OCI-LY7 (cell line): ENCODE measurements around the gene SCAND1. TPM values are rescaled to one million over a fixed set of nuclear protein-coding genes. Genes with fewer than 3 reads are reported as not detected.

ENCODE experiments used
- BruUV-seq: library from RNA; stranded (reverse); fragments of 400-500 nt; replicated peaks from 2 replicates; lab custom pipeline; 2021; lab: Mats Ljungman, UMichigan
- CTCF ChIA-PET: fragments of 300-600 bp; sonication (Branson Sonifier 250); formaldehyde crosslinking; loops from one replicate; lab custom pipeline; 2022; ENCODE audit warnings: antibody characterized with exemption; ENCODE audit not compliant: unreplicated experiment; lab: Charles Lee
- POLR2A ChIA-PET: fragments of 300-600 bp; sonication (Branson Sonifier 250); formaldehyde crosslinking; loops from one replicate; lab custom pipeline; 2022; ENCODE audit warnings: antibody characterized with exemption; lab: Charles Lee
- DNase-seq: peaks from one replicate; pipeline ENCODE4 v3.0.0-alpha.2; 2015; ENCODE audit warnings: low spot score
- H2AFZ ChIP-seq: fragments of 200-600 bp; sonication (generic), shearing (Covaris generic); 2 replicates; pipeline ENCODE4 v1.6.1; 2014; ENCODE audit warnings: mild to moderate bottlenecking, antibody characterized with exemption, low read length, moderate library complexity
- H3K27ac ChIP-seq: fragments of 200-600 bp; sonication (generic); 2 replicates; pipeline ENCODE4 v1.5.1; 2014; ENCODE audit warnings: mixed run types, low read depth, mild to moderate bottlenecking, moderate library complexity, low read length, inconsistent platforms; ENCODE audit not compliant: poor library complexity, severe bottlenecking
- H3K36me3 ChIP-seq: fragments of 200-600 bp; sonication (generic); 2 replicates; pipeline ENCODE4 v1.6.1; 2014; ENCODE audit warnings: mild to moderate bottlenecking, antibody characterized with exemption, low read length, moderate library complexity, mixed read lengths; ENCODE audit not compliant: insufficient read depth
- H3K4me1 ChIP-seq: fragments of 200-600 bp; sonication (generic); 2 replicates; pipeline ENCODE4 v1.5.1; 2014; ENCODE audit warnings: mild to moderate bottlenecking, low read length; ENCODE audit not compliant: insufficient read depth, poor library complexity, severe bottlenecking
- H3K4me2 ChIP-seq: fragments of 200-600 bp; sonication (generic); 2 replicates; pipeline ENCODE4 v1.6.1; 2014; ENCODE audit warnings: mild to moderate bottlenecking, low read length
- H3K4me3 ChIP-seq: fragments of 200-600 bp; sonication (generic); 2 replicates; pipeline ENCODE4 v1.5.1; 2014; ENCODE audit warnings: mild to moderate bottlenecking, low read depth, low read length; ENCODE audit not compliant: poor library complexity, severe bottlenecking
- H3K79me2 ChIP-seq: fragments of 200-600 bp; sonication (generic); 2 replicates; pipeline ENCODE4 v1.6.1; 2016; ENCODE audit warnings: low read depth, mild to moderate bottlenecking, low read length, moderate library complexity, mixed read lengths; ENCODE audit not compliant: insufficient read depth
- H3K9me2 ChIP-seq: fragments of 200-600 bp; sonication (generic); 2 replicates; pipeline ENCODE4 v1.6.1; 2016; ENCODE audit warnings: mild to moderate bottlenecking, low read length, mixed read lengths; ENCODE audit not compliant: insufficient read depth
- H3K9me3 ChIP-seq: fragments of 200-600 bp; sonication (generic); 2 replicates; pipeline ENCODE4 v1.6.1; 2014; ENCODE audit warnings: mild to moderate bottlenecking, mixed run types, low read length, mixed read lengths
- H4K20me1 ChIP-seq: fragments of 200-600 bp; sonication (generic); 2 replicates; pipeline ENCODE4 v1.6.1; 2014; ENCODE audit warnings: mild to moderate bottlenecking, antibody characterized with exemption, low read length, moderate library complexity, mixed read lengths; ENCODE audit not compliant: insufficient read depth
- CTCF ChIP-seq: fragments of 200-600 bp; sonication (generic); conservative IDR thresholded peaks from 2 replicates; pipeline ENCODE4 v1.5.1; 2014; ENCODE audit warnings: mild to moderate bottlenecking, antibody characterized with exemption, low read length, moderate library complexity, mixed read lengths
- EZH2phosphoT487 ChIP-seq: fragments of 200-600 bp; sonication (generic); IDR thresholded peaks from 2 replicates; pipeline ENCODE4 v1.6.1; 2018; ENCODE audit warnings: low read depth, borderline replicate concordance, mild to moderate bottlenecking, mixed run types, antibody characterized with exemption, low read length, moderate library complexity, mixed read lengths
- intact Hi-C: fragments of 100-400 bp; cut with micrococcal nuclease; formaldehyde crosslinking; loops from one replicate; pipeline ENCODE4 v1.10.0; 2022; ENCODE audit not compliant: unreplicated experiment
- total RNA-seq, 2 experiments: library from RNA; depleted of rRNA in 1 of 2; stranded (reverse); fragments of >200 nt in 1 of 2; shearing (Covaris generic) in 1 of 2; gene quantifications; 2 replicates each; pipeline ENCODE4 v1.2.3, GENCODE V29; 2014 to 2022

Gene SCAND1
- total RNA-seq, 2 experiments from 2014 or later = 75.6 to 97.6 TPM

GRCh38 chr20:35942243-35942642, 12.1 kb downstream of the SCAND1 start:
- DNase-seq = no peak
- Histone ChIP-seq H3K36me3 (peaks cover 63% of the 10 kb centered on the region), H3K9me2 (no peaks in the 10 kb centered on the region), H3K4me1 (no peaks in the 10 kb centered on the region), H3K4me3 (no peak overlapping the region), H3K27ac (no peak overlapping the region), H3K9me3 (no peaks in the 10 kb centered on the region), H2AFZ (no peak overlapping the region), H3K4me2 (no peak overlapping the region), H3K79me2 (no peaks in the 10 kb centered on the region), H4K20me1 (no peaks in the 10 kb centered on the region)
- intact Hi-C loops = no loop called here
- ChIA-PET CTCF (no interaction called here), POLR2A (interaction anchor here (0.5 to 1.3 kb wide), 2 partner anchors 37 to 772 kb away, joined by 3 read pairs; no protein-coding TSS in a partner anchor)
- no peak for TF ChIP-seq CTCF
- TF ChIP-seq EZH2phosphoT487 = no peak
- BruUV-seq = no TSS peak

- POLR2A ChIA-PET = no interaction called here
- no TSS peak for BruUV-seq
- no peaks in the 10 kb centered on the region for H3K9me2 ChIP-seq
- H3K4me3 ChIP-seq = no peak overlapping the region
- no peak overlapping the region for H2AFZ ChIP-seq
- peaks cover 62% of the 10 kb centered on the region for H3K36me3 ChIP-seq
- no peaks in the 10 kb centered on the region for H4K20me1 ChIP-seq
- intact Hi-C loops = no loop called here
- no peaks in the 10 kb centered on the region for H3K9me3 ChIP-seq
- no peak overlapping the region for H3K27ac ChIP-seq
- CTCF ChIA-PET = no interaction called here
- DNase-seq = no peak
- no peak for TF ChIP-seq CTCF
- H3K79me2 ChIP-seq = no peaks in the 10 kb centered on the region
- H3K4me2 ChIP-seq = no peak overlapping the region
- H3K4me1 ChIP-seq = no peaks in the 10 kb centered on the region
Measured at GRCh38 chr20:35941620-35942019, 12.7 kb downstream of the SCAND1 start.

GRCh38 chr20:35939264-35939663, 15.0 kb downstream of the SCAND1 start:
- H3K9me2 ChIP-seq = no peaks in the 10 kb centered on the region
- no peak overlapping the region for H3K4me3 ChIP-seq
- no peaks in the 10 kb centered on the region for H3K79me2 ChIP-seq
- TF ChIP-seq EZH2phosphoT487 (no peak), CTCF (no peak)
- H3K4me2 ChIP-seq = no peak overlapping the region
- POLR2A ChIA-PET = no interaction called here
- intact Hi-C loops = no loop called here
- BruUV-seq = no TSS peak
- CTCF ChIA-PET = no interaction called here
- no peaks in the 10 kb centered on the region for H4K20me1 ChIP-seq
- H3K9me3 ChIP-seq = no peaks in the 10 kb centered on the region
- no peak overlapping the region for H3K27ac ChIP-seq
- peaks cover 62% of the 10 kb centered on the region for H3K36me3 ChIP-seq
- no peak for DNase-seq
- H2AFZ ChIP-seq = no peak overlapping the region
- H3K4me1 ChIP-seq = no peaks in the 10 kb centered on the region
